IMR-90 (cell line): Measurements from ENCODE around the gene NKX1-1. TPM values are rescaled to one million over a fixed set of nuclear protein-coding genes. Genes with fewer than 3 reads are reported as not detected.

Experiments
- ATAC-seq: fragments of 200-7000 bp; cut with Tn5 transposase; 2 replicates; pipeline ENCODE4 v1.9.1; 2020; ENCODE audit warnings: low read depth, mild to moderate bottlenecking, moderate library complexity
- BruUV-seq: library from RNA; stranded (reverse); fragments of 400-500 nt; replicated peaks from 2 replicates; lab custom pipeline; 2021; lab: Mats Ljungman, UMichigan
- CTCF ChIA-PET: fragments of 300-600 bp; formaldehyde crosslinking; extraction: SDS; loops from one replicate; lab custom pipeline; 2021; ENCODE audit warnings: antibody characterized with exemption; lab: Yijun Ruan, JAX
- POLR2A ChIA-PET: fragments of 300-600 bp; sonication (Branson Sonifier 250); formaldehyde crosslinking; loops from one replicate; lab custom pipeline; 2022; ENCODE audit warnings: antibody characterized with exemption; ENCODE audit not compliant: unreplicated experiment; lab: Charles Lee
- DNase-seq: peaks from one replicate; pipeline ENCODE4 v3.0.0; 2013
- H2AFZ ChIP-seq: replicated peaks from 2 replicates; pipeline ENCODE3; 2013; ENCODE audit warnings: low read length, mild to moderate bottlenecking; ENCODE audit not compliant: poor library complexity
- H2AK5ac ChIP-seq: 2 replicates; pipeline ENCODE4 v1.6.1; 2013; ENCODE audit warnings: low read depth, low read length, inconsistent platforms
- H2AK9ac ChIP-seq: replicated peaks from 2 replicates; pipeline ENCODE3; 2013; ENCODE audit warnings: mild to moderate bottlenecking, low read depth, low read length, moderate library complexity; ENCODE audit not compliant: poor library complexity
- H2BK120ac ChIP-seq: 2 replicates; pipeline ENCODE4 v1.6.1; 2013; ENCODE audit warnings: low read depth, low read length, inconsistent platforms
- H2BK15ac ChIP-seq: 3 replicates; pipeline ENCODE4 v1.6.1; 2013; ENCODE audit warnings: low read depth, low read length, inconsistent platforms
- H2BK20ac ChIP-seq: 2 replicates; pipeline ENCODE4 v1.6.1; 2013; ENCODE audit warnings: low read depth, mild to moderate bottlenecking, inconsistent platforms, low read length, moderate library complexity
- H2BK5ac ChIP-seq: 2 replicates; pipeline ENCODE4 v1.6.1; 2013; ENCODE audit warnings: mild to moderate bottlenecking, low read depth, low read length, inconsistent platforms; ENCODE audit not compliant: poor library complexity, severe bottlenecking
- H3K14ac ChIP-seq: replicated peaks from 2 replicates; pipeline ENCODE4 v1.6.1; 2013; ENCODE audit warnings: low read depth, low read length, inconsistent platforms
- H3K18ac ChIP-seq: 2 replicates; pipeline ENCODE4 v1.6.1; 2013; ENCODE audit warnings: low read depth, low read length, control low read depth
- H3K23ac ChIP-seq: 2 replicates; pipeline ENCODE4 v1.6.1; 2013; ENCODE audit warnings: low read depth, low read length, inconsistent platforms
- H3K27ac ChIP-seq: 2 replicates; pipeline ENCODE4 v1.5.1; 2013; ENCODE audit warnings: mild to moderate bottlenecking, control low read depth, low read length; ENCODE audit not compliant: insufficient read depth
- H3K27me3 ChIP-seq: 2 replicates; pipeline ENCODE4 v1.6.1; 2013; ENCODE audit warnings: low read length; ENCODE audit not compliant: control insufficient read depth, insufficient read depth
- H3K36me3 ChIP-seq: 2 replicates; pipeline ENCODE4 v1.6.1; 2013; ENCODE audit warnings: low read length, mixed read lengths; ENCODE audit not compliant: control insufficient read depth, insufficient read depth
- H3K4ac ChIP-seq: 2 replicates; pipeline ENCODE4 v1.6.1; 2013; ENCODE audit warnings: low read depth, low read length, inconsistent platforms
- H3K4me1 ChIP-seq: 2 replicates; pipeline ENCODE4 v1.6.1; 2013; ENCODE audit warnings: low read length, mixed read lengths; ENCODE audit not compliant: control insufficient read depth, insufficient read depth
- H3K4me2 ChIP-seq: 2 replicates; pipeline ENCODE4 v1.6.1; 2013; ENCODE audit warnings: low read depth, mild to moderate bottlenecking, control low read depth, low read length, moderate library complexity
- H3K4me3 ChIP-seq: 2 replicates; pipeline ENCODE4 v1.5.1; 2013; ENCODE audit warnings: low read depth, mild to moderate bottlenecking, control low read depth, low read length, moderate library complexity; ENCODE audit not compliant: insufficient read depth
- H3K56ac ChIP-seq: 2 replicates; pipeline ENCODE4 v1.6.1; 2013; ENCODE audit warnings: low read length, inconsistent platforms; ENCODE audit not compliant: insufficient read depth; ENCODE audit errors: extremely low read depth
- H3K79me1 ChIP-seq, 2 experiments: 2 replicates each; pipeline ENCODE4 v1.6.1; 2013; ENCODE audit warnings: low read length in 2 of 2, inconsistent platforms in 1 of 2, low read depth in 1 of 2
- H3K9ac ChIP-seq: 2 replicates; pipeline ENCODE4 v1.6.1; 2013; ENCODE audit warnings: low read depth, low read length, control low read depth
- H3K9me1 ChIP-seq: 2 replicates; pipeline ENCODE4 v1.6.1; 2013; ENCODE audit warnings: low read length, inconsistent platforms; ENCODE audit not compliant: insufficient read depth
- H3K9me3 ChIP-seq: 2 replicates; pipeline ENCODE4 v1.6.1; 2013; ENCODE audit warnings: low read length; ENCODE audit not compliant: control insufficient read depth, insufficient read depth
- H4K20me1 ChIP-seq: 2 replicates; pipeline ENCODE4 v1.6.1; 2013; ENCODE audit warnings: low read length, inconsistent platforms; ENCODE audit not compliant: insufficient read depth
- H4K5ac ChIP-seq: 2 replicates; pipeline ENCODE4 v1.6.1; 2013; ENCODE audit warnings: mild to moderate bottlenecking, low read depth, low read length, control low read depth
- H4K8ac ChIP-seq, 2 experiments: 2 replicates each; pipeline ENCODE4 v1.6.1; 2013; ENCODE audit warnings: low read depth in 2 of 2, low read length in 2 of 2, control low read depth in 1 of 2, inconsistent platforms in 1 of 2
- H4K91ac ChIP-seq: 2 replicates; pipeline ENCODE4 v1.6.1; 2013; ENCODE audit warnings: low read depth, low read length, inconsistent platforms; ENCODE audit not compliant: insufficient read depth
- CEBPB ChIP-seq: IDR thresholded peaks from 2 replicates; pipeline ENCODE4 v1.6.1; 2012; ENCODE audit warnings: low read depth, low read length, improper control_type of control experiment
- ELK1 ChIP-seq: fragments of 150-350 bp; IDR thresholded peaks from 2 replicates; pipeline ENCODE4 v1.6.1; 2016; ENCODE audit warnings: low read depth, mild to moderate bottlenecking, low read length, moderate library complexity, borderline replicate concordance
- MAFK ChIP-seq: IDR thresholded peaks from 2 replicates; pipeline ENCODE4 v1.6.1; 2012; ENCODE audit warnings: low read depth, low read length, improper control_type of control experiment
- MAZ ChIP-seq: IDR thresholded peaks from 2 replicates; pipeline ENCODE4 v1.6.1; 2012; ENCODE audit warnings: low read depth, mild to moderate bottlenecking, low read length, improper control_type of control experiment, moderate library complexity, borderline replicate concordance
- POLR2A ChIP-seq: IDR thresholded peaks from 2 replicates; pipeline ENCODE4 v1.6.1; 2012; ENCODE audit warnings: mild to moderate bottlenecking, low read depth, low read length
- RCOR1 ChIP-seq: IDR thresholded peaks from 2 replicates; pipeline ENCODE4 v1.6.1; 2012; ENCODE audit warnings: mild to moderate bottlenecking, low read length, improper control_type of control experiment; ENCODE audit not compliant: insufficient replicate concordance
- RFX5 ChIP-seq: IDR thresholded peaks from 2 replicates; pipeline ENCODE4 v1.8.0; 2012; ENCODE audit warnings: low read depth, mild to moderate bottlenecking, low read length, moderate library complexity
- USF2 ChIP-seq: fragments of 150-350 bp; IDR thresholded peaks from 2 replicates; pipeline ENCODE4 v1.6.1; 2017; ENCODE audit warnings: mild to moderate bottlenecking, antibody characterized with exemption, low read length, low read depth
- WGBS, 2 experiments: methylation state at CpG; one replicate each; pipeline versions ENCODE4 v1.1.5 to v1.1.7; 2013; ENCODE audit warnings: missing lambda C conversion rate in 2 of 2; ENCODE audit not compliant: insufficient read length in 1 of 2; ENCODE audit errors: extremely low coverage in 2 of 2; 5-methylcytosine and 5-hydroxymethylcytosine counted together
- dilution Hi-C: fragments of 300-500 bp; cut with HindIII; formaldehyde crosslinking; loops from one replicate; pipeline ENCODE4 v1.14.3; 2018; ENCODE audit warnings: low sequenced_read_pairs; ENCODE audit not compliant: unreplicated experiment
- in situ Hi-C: fragments of 300-500 bp; cut with MboI; formaldehyde crosslinking; loops from 3 replicates; pipeline ENCODE4 v1.14.3; 2019; ENCODE audit warnings: low sequenced_read_pairs, inconsistent platforms, mixed read lengths
- intact Hi-C: fragments of 100-400 bp; cut with micrococcal nuclease; formaldehyde crosslinking; loops from 2 replicates; pipeline ENCODE4 v1.10.0; 2022
- polyA plus RNA-seq, 3 experiments: library from polyadenylated mRNA; depleted of rRNA; stranded (reverse); fragments of >200 nt; gene quantifications; 2 replicates each; pipeline ENCODE4 v1.2.3, GENCODE V29; 2012; ENCODE audit warnings: low replicate concordance in 1 of 3
- total RNA-seq: library from RNA; depleted of rRNA; stranded (reverse); fragments of >200 nt; gene quantifications from 2 replicates; pipeline ENCODE4 v1.2.3, GENCODE V29; 2012

Gene NKX1-1
- total and polyA plus RNA-seq, 2 of the 4 experiments (the other 2 are of a cell fraction): not detected

- H3K18ac ChIP-seq: no peak overlapping the region
- H2BK15ac ChIP-seq: no peak overlapping the region
- no peak overlapping the region for H3K4me3 ChIP-seq
- no peak overlapping the region for H2AK5ac ChIP-seq
- peak overlapping the region; percentile 45 for H2BK5ac ChIP-seq
- H2AK9ac ChIP-seq: no peak overlapping the region
- WGBS, 2 experiments: 44% methylated on average over 5 of the region's 5 CpGs; no CpG with 5 or more reads in 1 of the 2 experiments
- H3K4me2 ChIP-seq: no peak overlapping the region
- no peak overlapping the region for H3K56ac ChIP-seq
- no peak overlapping the region for H4K5ac ChIP-seq
- no peaks in the 10 kb centered on the region for H3K79me1 ChIP-seq
- TF ChIP-seq RCOR1 (no peak), USF2 (no peak), MAZ (no peak), MAFK (no peak), POLR2A (no peak), ELK1 (no peak), RFX5 (no peak), CEBPB (no peak)
- no peak overlapping the region for H4K8ac ChIP-seq
- H3K4me1 ChIP-seq: no peaks in the 10 kb centered on the region
- in situ Hi-C loops: no loop called here
- intact Hi-C loops: no loop called here
- H3K27ac ChIP-seq: no peak overlapping the region
- H3K36me3 ChIP-seq: no peaks in the 10 kb centered on the region
- H2BK120ac ChIP-seq: no peak overlapping the region
- peaks cover 3% of the 10 kb centered on the region; the same call in 1 of the 2 replicates for H3K9me3 ChIP-seq
- H4K20me1 ChIP-seq: no peaks in the 10 kb centered on the region
- H3K23ac ChIP-seq: no peak overlapping the region
- H3K14ac ChIP-seq: no peak overlapping the region
- ATAC-seq (no peak), DNase-seq (no peak)
- H3K27me3 ChIP-seq: peaks cover 5% of the 10 kb centered on the region
- H2AFZ ChIP-seq: no peak overlapping the region
- H4K91ac ChIP-seq: no peak overlapping the region
- dilution Hi-C loops: no loop called here
- no peaks in the 10 kb centered on the region for H3K9me1 ChIP-seq
- CTCF ChIA-PET: no interaction called here
- no peak overlapping the region for H2BK20ac ChIP-seq
- BruUV-seq: no TSS peak
- POLR2A ChIA-PET: no interaction called here
- H3K4ac ChIP-seq: no peak overlapping the region
- no peak overlapping the region for H3K9ac ChIP-seq
These were observed 46.3 kb upstream of the NKX1-1 start for GRCh38 chr4:1452431-1453051.
